Liver (tissue), 3 donors: ENCODE measurements around the gene EXO1.

Experiments used
- ATF3 ChIP-seq: IDR thresholded peaks from 2 replicates; pipeline ENCODE4 v1.6.1; 2016; ENCODE audit warnings: antibody characterized with exemption
- CTCF ChIP-seq: fragments of 150-350 bp; IDR thresholded peaks from 2 replicates; pipeline ENCODE4 v1.5.1; 2017; ENCODE audit warnings: improper control_type of control experiment, low read depth, low read length; ENCODE audit not compliant: missing input control
- MAX ChIP-seq: IDR thresholded peaks from 2 replicates; pipeline ENCODE4 v1.6.1; 2016; ENCODE audit warnings: antibody characterized with exemption
- REST ChIP-seq: IDR thresholded peaks from 2 replicates; pipeline ENCODE4 v1.6.1; 2016; ENCODE audit warnings: antibody characterized with exemption, mild to moderate bottlenecking
- RXRA ChIP-seq, 2 donors: IDR thresholded peaks; 2 replicates each; pipeline ENCODE4 v1.6.1; 2017 to 2018; ENCODE audit warnings: antibody characterized with exemption in 2 of 2, mild to moderate bottlenecking in 1 of 2
- SP1 ChIP-seq: IDR thresholded peaks from 2 replicates; pipeline ENCODE4 v1.6.1; 2018; ENCODE audit warnings: antibody characterized with exemption, mild to moderate bottlenecking
- YY1 ChIP-seq: IDR thresholded peaks from 2 replicates; pipeline ENCODE4 v1.6.1; 2016; ENCODE audit warnings: antibody characterized with exemption, mild to moderate bottlenecking
- donor health status: healthy.
- donor health status: healthy.

- TF ChIP-seq CTCF: no peak
- TF ChIP-seq YY1: no peak
- no peak for TF ChIP-seq RXRA (IDR thresholded peaks at IDR 0.05)
- no peak for TF ChIP-seq SP1
- TF ChIP-seq ATF3: no peak
- no peak for TF ChIP-seq MAX
- TF ChIP-seq REST: no peak
Observed at GRCh38 chr1:241836941-241837340, 11.1 kb upstream of the EXO1 start.
